Liver (tissue), 3 donors: ENCODE results near the gene MYMK.

Experiments
- ATF3 ChIP-seq: IDR thresholded peaks from 2 replicates; pipeline ENCODE4 v1.6.1; 2016; ENCODE audit warnings: antibody characterized with exemption
- EGR1 ChIP-seq, 2 donors: IDR thresholded peaks; 2 replicates each; pipeline ENCODE4 v1.6.1; 2016 to 2018; ENCODE audit warnings: antibody characterized with exemption in 2 of 2, low read depth in 2 of 2
- FOXA1 ChIP-seq: IDR thresholded peaks from 2 replicates; pipeline ENCODE4 v1.6.1; 2016; ENCODE audit warnings: antibody characterized with exemption
- HNF4G ChIP-seq: IDR thresholded peaks from 2 replicates; pipeline ENCODE4 v1.6.1; 2016; ENCODE audit warnings: antibody characterized with exemption
- JUND ChIP-seq, 2 donors: IDR thresholded peaks; 2 replicates each; pipeline ENCODE4 v1.6.1; 2016; ENCODE audit warnings: antibody characterized with exemption in 2 of 2
- RAD21 ChIP-seq, 2 donors: IDR thresholded peaks; 2 replicates each; pipeline ENCODE4 v1.6.1; 2016; ENCODE audit warnings: antibody characterized with exemption in 2 of 2, mild to moderate bottlenecking in 2 of 2
- SP1 ChIP-seq: IDR thresholded peaks from 2 replicates; pipeline ENCODE4 v1.6.1; 2018; ENCODE audit warnings: antibody characterized with exemption, mild to moderate bottlenecking
- TAF1 ChIP-seq: conservative IDR thresholded peaks from 2 replicates; pipeline ENCODE4 v1.6.1; 2016; ENCODE audit warnings: antibody characterized with exemption, mild to moderate bottlenecking
- YY1 ChIP-seq: IDR thresholded peaks from 2 replicates; pipeline ENCODE4 v1.6.1; 2016; ENCODE audit warnings: antibody characterized with exemption, mild to moderate bottlenecking
- TF ChIP-seq, protein P1 (sequence below): fragments of 150-350 bp; IDR thresholded peaks from 2 replicates; pipeline ENCODE4 v1.5.1; 2017; ENCODE audit warnings: improper control_type of control experiment, low read depth, low read length; ENCODE audit not compliant: missing input control
- TF ChIP-seq, protein P2 (sequence below): IDR thresholded peaks from 2 replicates; pipeline ENCODE4 v1.6.1; 2016; ENCODE audit warnings: antibody characterized with exemption
- donor health status: healthy.
- donor health status: healthy.

- TF ChIP-seq, protein P1, sequence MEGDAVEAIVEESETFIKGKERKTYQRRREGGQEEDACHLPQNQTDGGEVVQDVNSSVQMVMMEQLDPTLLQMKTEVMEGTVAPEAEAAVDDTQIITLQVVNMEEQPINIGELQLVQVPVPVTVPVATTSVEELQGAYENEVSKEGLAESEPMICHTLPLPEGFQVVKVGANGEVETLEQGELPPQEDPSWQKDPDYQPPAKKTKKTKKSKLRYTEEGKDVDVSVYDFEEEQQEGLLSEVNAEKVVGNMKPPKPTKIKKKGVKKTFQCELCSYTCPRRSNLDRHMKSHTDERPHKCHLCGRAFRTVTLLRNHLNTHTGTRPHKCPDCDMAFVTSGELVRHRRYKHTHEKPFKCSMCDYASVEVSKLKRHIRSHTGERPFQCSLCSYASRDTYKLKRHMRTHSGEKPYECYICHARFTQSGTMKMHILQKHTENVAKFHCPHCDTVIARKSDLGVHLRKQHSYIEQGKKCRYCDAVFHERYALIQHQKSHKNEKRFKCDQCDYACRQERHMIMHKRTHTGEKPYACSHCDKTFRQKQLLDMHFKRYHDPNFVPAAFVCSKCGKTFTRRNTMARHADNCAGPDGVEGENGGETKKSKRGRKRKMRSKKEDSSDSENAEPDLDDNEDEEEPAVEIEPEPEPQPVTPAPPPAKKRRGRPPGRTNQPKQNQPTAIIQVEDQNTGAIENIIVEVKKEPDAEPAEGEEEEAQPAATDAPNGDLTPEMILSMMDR: no peak
- TF ChIP-seq SP1 (no peak), EGR1 (IDR thresholded peaks at IDR 0.05; ENCODE audit: low read depth in 2 of 2) (no peak), TAF1 (no peak), HNF4G (no peak), ATF3 (no peak), JUND (IDR thresholded peaks at IDR 0.05) (no peak), FOXA1 (no peak), YY1 (no peak), RAD21 (IDR thresholded peaks at IDR 0.05) (no peak)
- TF ChIP-seq, protein P2, sequence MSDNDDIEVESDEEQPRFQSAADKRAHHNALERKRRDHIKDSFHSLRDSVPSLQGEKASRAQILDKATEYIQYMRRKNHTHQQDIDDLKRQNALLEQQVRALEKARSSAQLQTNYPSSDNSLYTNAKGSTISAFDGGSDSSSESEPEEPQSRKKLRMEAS: no peak
These were observed 29.1 kb downstream of the MYMK start for GRCh38 chr9:133495327-133496293.
